A549 treated with AZD2906 at 1 μM for 4 hours (cell line): ENCODE measurements around the gene OS9. TPM values are rescaled to one million over a fixed set of nuclear protein-coding genes. Genes with fewer than 3 reads are reported as not detected.

Experiments used
- total RNA-seq: library from RNA; stranded (reverse); fragments of 200-300 nt; extraction: Qiagen RNA extraction; gene quantifications from 5 replicates; pipeline ENCODE4 v1.2.3, GENCODE V29; 2022

The OS9 gene
- total RNA-seq = 112 to 124 TPM (median 114 TPM) in 5 replicates

GRCh38 chr12:57693659-57694458 is at the start of gene OS9:
OS9 (plus strand) TSS chr12:57694132; CDS start chr12:57694162, 30 bp downstream.

GRCh38 chr12:57738661-57739237 is 44.8 kb downstream of the OS9 start, which contains the start of gene AGAP2:
AGAP2 (minus strand) TSS chr12:57738742; CDS start chr12:57738246, 496 bp downstream.

DNA sequence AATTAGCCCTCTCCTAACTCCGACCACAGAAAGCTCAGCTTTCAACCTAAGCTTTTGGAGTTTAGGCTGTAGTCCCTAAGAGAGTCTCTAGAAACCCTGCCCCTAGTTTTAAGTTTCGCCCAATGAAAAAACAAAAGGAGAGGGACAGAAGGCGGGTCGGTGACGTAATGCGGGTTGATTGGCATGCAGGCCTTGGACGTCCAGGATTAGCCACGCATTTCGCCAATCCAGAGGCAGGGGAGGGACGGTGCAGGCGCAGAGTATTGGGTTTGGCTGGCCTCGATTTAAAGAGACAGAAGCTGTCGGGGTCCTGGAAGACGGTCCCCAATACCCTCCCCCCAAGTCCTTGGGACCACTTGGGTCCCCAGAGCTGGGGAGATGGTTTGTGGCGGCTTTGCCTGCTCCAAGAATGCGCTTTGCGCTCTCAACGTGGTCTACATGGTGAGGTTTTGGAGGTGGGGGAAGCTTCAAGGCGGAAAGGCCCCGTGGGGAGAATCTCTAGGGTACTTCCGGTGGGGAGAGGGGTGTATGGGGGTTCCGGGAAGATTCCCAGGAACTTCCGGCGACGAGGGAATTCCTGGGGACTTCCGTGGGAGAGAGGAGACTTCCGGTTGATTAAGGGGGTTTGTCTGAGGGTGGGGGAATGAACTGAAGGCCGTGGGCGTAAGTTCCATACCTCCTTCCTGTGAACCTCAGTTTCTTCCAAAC is 51.0 kb downstream of the OS9 start, which contains the start of gene TSPAN31:
TSS of gene TSPAN31 (plus strand) at position 263 of the 708 bp plus-strand sequence. CDS start at position 379, 116 bp downstream.

GRCh38 chr12:57751788-57752667 is 58.1 kb downstream of the OS9 start, which contains the start of gene CDK4:
CDK4 (minus strand) TSS chr12:57752310; CDS start chr12:57751717, 593 bp downstream.

GRCh38 chr12:57754411-57755193 is 60.7 kb downstream of the OS9 start, which contains the start of gene MARCHF9:
MARCHF9 (plus strand) TSS chr12:57755103; CDS start chr12:57755529, 426 bp downstream.

GRCh38 chr12:57766464-57767304 is 72.8 kb downstream of the OS9 start, which contains the start of gene CYP27B1:
CYP27B1 (minus strand) TSS chr12:57767078; CDS start chr12:57767041, 37 bp downstream.

Other genes with a start within 250 kb of the OS9 start
- gene INHBE, start 238.8 kb upstream of the OS9 start, total RNA-seq = 0.05 to 0.09 TPM (median 0.06 TPM) in 3 of 5 replicates, not detected in the others
- 4.4 to 5.8 TPM (median 5.4 TPM) in 5 replicates for gene GLI1, start 234.3 kb upstream of the OS9 start, total RNA-seq
- gene ARHGAP9, start 214.3 kb upstream of the OS9 start, total RNA-seq = 0.33 to 0.96 TPM (median 0.48 TPM) in 5 replicates
- gene MARS1, start 206.1 kb upstream of the OS9 start, total RNA-seq = 126 to 287 TPM (median 138 TPM) in 5 replicates
- 20.8 to 27.9 TPM (median 23.8 TPM) in 5 replicates for gene DDIT3, start 173.6 kb upstream of the OS9 start, total RNA-seq
- 19.1 to 28.6 TPM (median 26.3 TPM) in 5 replicates for gene MBD6, start 171.3 kb upstream of the OS9 start, total RNA-seq
- 119 to 184 TPM (median 123 TPM) in 5 replicates for gene DCTN2, start 146.9 kb upstream of the OS9 start, total RNA-seq
- 0.17 to 0.24 TPM (median 0.21 TPM) in 5 replicates for gene KIF5A, start 144.1 kb upstream of the OS9 start, total RNA-seq
- gene PIP4K2C, start 102.9 kb upstream of the OS9 start, total RNA-seq = 39.3 to 45.9 TPM (median 40.5 TPM) in 5 replicates
- 14.2 to 19.7 TPM (median 18.7 TPM) in 5 replicates for gene DTX3, start 89.3 kb upstream of the OS9 start, total RNA-seq
- gene ARHGEF25, start 82.7 kb upstream of the OS9 start, total RNA-seq = 4.2 to 5.6 TPM (median 5.4 TPM) in 5 replicates
- 32.6 to 47.2 TPM (median 42.2 TPM) in 5 replicates for gene B4GALNT1, start 60.9 kb upstream of the OS9 start, total RNA-seq
- gene AGAP2, start 44.6 kb downstream of the OS9 start, total RNA-seq = 0.09 to 0.23 TPM (median 0.16 TPM) in 5 replicates
- 15.0 to 22.2 TPM (median 17.1 TPM) in 5 replicates for gene TSPAN31, start 50.9 kb downstream of the OS9 start, total RNA-seq
- 240 to 276 TPM (median 248 TPM) in 5 replicates for gene CDK4, start 58.2 kb downstream of the OS9 start, total RNA-seq
- gene MARCHF9, start 61.0 kb downstream of the OS9 start, total RNA-seq = 6.4 to 8.0 TPM (median 7.8 TPM) in 5 replicates
- gene CYP27B1, start 72.9 kb downstream of the OS9 start, total RNA-seq = 1.4 to 2.4 TPM (median 2.0 TPM) in 5 replicates
- 43.0 to 52.2 TPM (median 49.1 TPM) in 5 replicates for gene METTL1, start 78.0 kb downstream of the OS9 start, total RNA-seq
- 3.5 to 6.2 TPM (median 5.1 TPM) in 5 replicates for gene EEF1AKMT3, start 78.5 kb downstream of the OS9 start, total RNA-seq
- gene TSFM, start 88.7 kb downstream of the OS9 start, total RNA-seq = 62.8 to 79.9 TPM (median 69.5 TPM) in 5 replicates
- 0.39 to 0.74 TPM (median 0.55 TPM) in 5 replicates for gene AVIL, start 124.6 kb downstream of the OS9 start, total RNA-seq
- 38.6 to 55.2 TPM (median 49.3 TPM) in 5 replicates for gene CTDSP2, start 152.6 kb downstream of the OS9 start, total RNA-seq
- gene ATP23, start 247.4 kb downstream of the OS9 start, total RNA-seq = 4.6 to 5.4 TPM (median 4.9 TPM) in 5 replicates